Fibroblast of lung (primary cell): ENCODE measurements around the gene ZNF221. TPM values are rescaled to one million over a fixed set of nuclear protein-coding genes. Genes with fewer than 3 reads are reported as not detected.

Experiments
- DNase-seq, 2 donors: peaks; one replicate each; pipeline versions ENCODE4 v3.0.0 to v3.0.0-alpha.2; 2010; ENCODE audit warnings: low read depth in 2 of 2
- H2AFZ ChIP-seq: 2 replicates; pipeline ENCODE4 v1.5.1; 2012; ENCODE audit warnings: low read length, control low read depth, inconsistent platforms
- H3K27ac ChIP-seq: 2 replicates; pipeline ENCODE4 v1.5.1; 2011; ENCODE audit warnings: low read length, control low read depth; ENCODE audit not compliant: insufficient read depth
- H3K27me3 ChIP-seq: 2 replicates; pipeline ENCODE4 v1.5.1; 2011; ENCODE audit warnings: mild to moderate bottlenecking, low read length; ENCODE audit not compliant: control insufficient read depth, insufficient read depth
- H3K36me3 ChIP-seq: 2 replicates; pipeline ENCODE4 v1.5.1; 2011; ENCODE audit warnings: low read length; ENCODE audit not compliant: control insufficient read depth, insufficient read depth
- H3K4me1 ChIP-seq: 2 replicates; pipeline ENCODE4 v1.5.1; 2011; ENCODE audit warnings: low read length; ENCODE audit not compliant: control insufficient read depth, insufficient read depth; ENCODE audit errors: extremely low read depth
- H3K4me2 ChIP-seq: 2 replicates; pipeline ENCODE4 v1.5.1; 2011; ENCODE audit warnings: low read length, control low read depth; ENCODE audit not compliant: insufficient read depth; ENCODE audit errors: extremely low read depth
- H3K4me3 ChIP-seq, 4 experiments: fragments of 200-600 bp in 1 of 4; sonication (generic) in 1 of 4; replicated peaks in 1 of 4; 2 replicates each; pipeline ENCODE4 v1.5.1; 2011 to 2016; ENCODE audit warnings: low read length in 4 of 4, low read depth in 3 of 4, mild to moderate bottlenecking in 3 of 4, control low read depth in 2 of 4, inconsistent platforms in 1 of 4, mixed read lengths in 1 of 4; ENCODE audit not compliant: insufficient read depth in 1 of 4; ENCODE audit errors: control extremely low read depth in 1 of 4
- H3K79me2 ChIP-seq: 2 replicates; pipeline ENCODE4 v1.5.1; 2012; ENCODE audit warnings: mild to moderate bottlenecking, low read length, inconsistent platforms; ENCODE audit not compliant: control insufficient read depth, insufficient read depth
- H3K9ac ChIP-seq: 2 replicates; pipeline ENCODE4 v1.5.1; 2011; ENCODE audit warnings: mild to moderate bottlenecking, low read length, control low read depth; ENCODE audit not compliant: insufficient read depth
- H3K9me3 ChIP-seq: 2 replicates; pipeline ENCODE4 v1.5.1; 2012; ENCODE audit warnings: low read depth, low read length; ENCODE audit not compliant: control insufficient read depth, insufficient read depth
- H4K20me1 ChIP-seq: 2 replicates; pipeline ENCODE4 v1.5.1; 2011; ENCODE audit warnings: low read length; ENCODE audit not compliant: control insufficient read depth, insufficient read depth; ENCODE audit errors: extremely low read depth
- EZH2 ChIP-seq: IDR thresholded peaks from 2 replicates; pipeline ENCODE4 v1.5.1; 2012; ENCODE audit warnings: low read length, control low read depth, mild to moderate bottlenecking; ENCODE audit errors: missing control alignments
- polyA plus RNA-seq, 2 donors: library from polyadenylated mRNA; depleted of rRNA in 1 of 2; stranded (reverse) in 1 of 2; unstranded in 1 of 2; fragments of >200 nt; gene quantifications; 2 replicates each; pipeline ENCODE4 v1.2.1, GENCODE V29; 2011 to 2012; ENCODE audit warnings: missing spikeins in 1 of 2
- total RNA-seq: library from RNA; depleted of rRNA; stranded (reverse); fragments of >200 nt; gene quantifications from 2 replicates; pipeline ENCODE4 v1.2.1, GENCODE V29; 2014
- TF ChIP-seq, protein P1 (sequence below), 2 donors: IDR thresholded peaks in 1 of 2; conservative IDR thresholded peaks in 1 of 2; 1 replicate in 1 of 2; 2 replicates in 1 of 2; pipeline ENCODE4 v1.5.1; 2011 to 2012; ENCODE audit warnings: low read length in 2 of 2, control low read depth in 1 of 2, inconsistent platforms in 1 of 2, low read depth in 1 of 2, mild to moderate bottlenecking in 1 of 2

ZNF221 gene
- total and polyA plus RNA-seq, 2 donors (not counting 1 experiment from before 2014, with no cell fraction given) = 2.4 to 15.2 TPM

DNA sequence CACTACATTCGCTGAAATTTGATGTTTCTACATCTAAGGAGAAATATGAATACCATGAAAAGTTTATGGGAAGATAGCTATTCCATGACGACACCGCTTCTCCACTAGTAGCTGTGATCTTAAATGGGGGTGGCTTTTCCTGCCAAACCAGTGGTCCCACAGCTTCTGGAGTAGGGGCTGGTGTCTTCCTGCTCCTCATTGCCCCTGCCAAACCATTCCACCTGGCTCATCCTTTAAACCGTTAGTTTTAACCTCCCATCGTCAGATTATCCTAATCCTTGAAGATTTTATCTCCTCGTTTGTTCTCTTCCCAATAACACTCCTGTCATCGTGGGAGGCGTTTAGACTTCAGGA, 51.2 kb downstream of the ZNF221 start:
- TF ChIP-seq, protein P1, sequence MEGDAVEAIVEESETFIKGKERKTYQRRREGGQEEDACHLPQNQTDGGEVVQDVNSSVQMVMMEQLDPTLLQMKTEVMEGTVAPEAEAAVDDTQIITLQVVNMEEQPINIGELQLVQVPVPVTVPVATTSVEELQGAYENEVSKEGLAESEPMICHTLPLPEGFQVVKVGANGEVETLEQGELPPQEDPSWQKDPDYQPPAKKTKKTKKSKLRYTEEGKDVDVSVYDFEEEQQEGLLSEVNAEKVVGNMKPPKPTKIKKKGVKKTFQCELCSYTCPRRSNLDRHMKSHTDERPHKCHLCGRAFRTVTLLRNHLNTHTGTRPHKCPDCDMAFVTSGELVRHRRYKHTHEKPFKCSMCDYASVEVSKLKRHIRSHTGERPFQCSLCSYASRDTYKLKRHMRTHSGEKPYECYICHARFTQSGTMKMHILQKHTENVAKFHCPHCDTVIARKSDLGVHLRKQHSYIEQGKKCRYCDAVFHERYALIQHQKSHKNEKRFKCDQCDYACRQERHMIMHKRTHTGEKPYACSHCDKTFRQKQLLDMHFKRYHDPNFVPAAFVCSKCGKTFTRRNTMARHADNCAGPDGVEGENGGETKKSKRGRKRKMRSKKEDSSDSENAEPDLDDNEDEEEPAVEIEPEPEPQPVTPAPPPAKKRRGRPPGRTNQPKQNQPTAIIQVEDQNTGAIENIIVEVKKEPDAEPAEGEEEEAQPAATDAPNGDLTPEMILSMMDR (conservative IDR thresholded peaks at IDR 0.05 in 1 of 2, IDR thresholded peaks at IDR 0.05 in 1 of 2; ENCODE audit: low read depth in 1 of 2, low read length in 2 of 2) = no peak
- no peak for TF ChIP-seq EZH2
- Histone ChIP-seq H3K4me1 (peaks cover 3% of the 10 kb centered on the region), H3K9me3 (no peaks in the 10 kb centered on the region), H3K4me3 (peak overlapping the region; percentile 52 to 96 (median 77)), H3K27ac (peak overlapping the region; percentile 76), H3K79me2 (peaks cover 4% of the 10 kb centered on the region), H3K27me3 (no peaks in the 10 kb centered on the region), H3K9ac (peak overlapping the region; percentile 55), H3K36me3 (no peaks in the 10 kb centered on the region), H3K4me2 (peak overlapping the region; percentile 80), H2AFZ (peak overlapping the region; percentile 98), H4K20me1 (no peaks in the 10 kb centered on the region)
- DNase-seq = no peak

DNA sequence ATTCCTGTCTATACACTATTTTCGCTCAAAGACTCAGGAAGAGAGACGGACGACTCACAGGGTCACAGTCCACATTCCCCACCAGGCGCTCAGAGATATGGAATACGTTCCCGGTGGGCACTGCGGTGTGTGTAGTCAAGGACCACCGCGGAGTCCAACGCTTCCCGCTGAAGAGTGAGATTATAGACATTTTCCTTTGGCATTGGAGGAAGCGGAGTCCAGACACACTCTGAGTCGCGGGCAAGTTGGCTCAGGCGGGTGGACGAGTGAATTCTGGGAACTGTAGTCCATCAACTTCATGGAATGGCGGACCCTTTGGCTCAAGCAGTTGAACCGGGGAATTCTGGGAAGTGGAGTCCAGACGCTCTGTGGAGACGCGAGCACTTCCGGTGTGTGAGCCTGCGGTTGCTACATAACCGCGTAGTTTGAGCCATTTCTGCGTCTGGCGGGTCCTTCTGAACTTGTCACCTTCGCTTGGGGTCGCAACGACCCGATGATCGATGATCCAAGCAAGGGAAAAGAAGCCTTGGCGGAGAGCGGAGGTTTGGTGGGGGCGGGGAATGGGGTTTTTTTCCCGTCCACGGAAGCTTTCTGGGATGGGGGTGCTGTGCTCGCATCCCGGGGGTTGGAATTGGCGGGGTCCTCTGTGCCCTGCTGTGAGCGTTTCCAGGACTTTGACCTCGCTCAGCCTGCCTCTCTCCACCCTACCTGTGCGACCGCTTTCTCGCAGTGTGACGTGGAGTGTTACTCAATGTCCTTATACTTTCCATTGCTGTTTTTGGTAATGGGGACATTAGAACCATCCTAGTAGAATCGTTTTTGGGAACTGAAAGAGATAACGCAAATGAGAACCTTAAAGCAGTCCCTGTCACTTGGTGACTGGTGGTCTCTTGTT, 51.8 kb downstream of the ZNF221 start, which contains the start of gene ZNF230:
TSS of gene ZNF230 (plus strand) at position 392 of the 895 bp plus-strand sequence. CDS start 4,122 bp downstream, outside the sequence.
- Histone ChIP-seq H3K4me1 (peaks cover 3% of the 10 kb centered on the region), H3K79me2 (peaks cover 4% of the 10 kb centered on the region), H3K36me3 (no peaks in the 10 kb centered on the region), H3K27me3 (no peaks in the 10 kb centered on the region), H4K20me1 (no peaks in the 10 kb centered on the region), H3K9ac (peak within 1 kb of the TSS; percentile 57), H3K4me2 (peak within 1 kb of the TSS; percentile 86), H3K9me3 (no peaks in the 10 kb centered on the region), H3K4me3 (peak within 1 kb of the TSS; percentile 52 to 96 (median 77)), H3K27ac (peak within 1 kb of the TSS; percentile 76), H2AFZ (peak within 1 kb of the TSS; percentile 98)
- DNase-seq = peak; percentile 95
- no peak for TF ChIP-seq EZH2
- TF ChIP-seq, protein P1 (conservative IDR thresholded peaks at IDR 0.05 in 1 of 2, IDR thresholded peaks at IDR 0.05 in 1 of 2; ENCODE audit: low read depth in 1 of 2, low read length in 2 of 2) = no peak

DNA sequence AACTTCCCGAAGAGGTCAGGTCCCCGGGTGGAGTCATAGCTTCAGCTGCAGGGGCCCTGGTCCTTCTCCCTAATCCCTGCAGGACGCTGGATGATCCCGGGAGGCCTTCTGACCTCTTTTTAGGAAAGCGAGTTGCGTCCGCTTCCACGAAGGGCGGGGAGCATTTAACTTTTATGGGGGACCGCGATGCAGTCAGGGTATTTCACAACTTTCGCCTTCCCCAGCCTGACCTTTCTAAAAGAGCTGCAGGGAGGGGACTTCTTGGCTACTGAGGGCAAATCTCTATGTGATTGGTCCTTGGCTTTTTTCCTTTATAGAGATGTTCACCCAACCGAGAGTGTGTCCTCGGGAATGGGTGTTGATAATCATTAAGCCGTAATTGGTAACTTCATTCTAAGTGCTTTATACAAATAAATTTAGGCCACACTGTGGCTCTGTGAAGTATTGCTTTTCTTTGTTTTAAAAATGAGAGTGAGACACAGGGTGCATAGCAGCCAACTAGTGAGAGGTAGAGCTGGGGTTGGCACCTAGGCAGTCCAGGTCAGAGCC, 52.5 kb downstream of the ZNF221 start:
- H3K27ac ChIP-seq = peak overlapping the region; percentile 76
- H4K20me1 ChIP-seq = no peaks in the 10 kb centered on the region
- no peaks in the 10 kb centered on the region for H3K36me3 ChIP-seq
- H3K4me2 ChIP-seq = peak overlapping the region; percentile 86
- H3K27me3 ChIP-seq = no peaks in the 10 kb centered on the region
- H3K9ac ChIP-seq = peak overlapping the region; percentile 57
- peaks cover 4% of the 10 kb centered on the region for H3K79me2 ChIP-seq
- H2AFZ ChIP-seq = peak overlapping the region; percentile 86
- no peaks in the 10 kb centered on the region for H3K9me3 ChIP-seq
- H3K4me3 ChIP-seq = peak overlapping the region; percentile 52 to 96 (median 77)
- peak in 1 of 2 donors; percentile 0 for DNase-seq
- H3K4me1 ChIP-seq = peaks cover 3% of the 10 kb centered on the region
- TF ChIP-seq EZH2 = no peak
- TF ChIP-seq, protein P1 (conservative IDR thresholded peaks at IDR 0.05 in 1 of 2, IDR thresholded peaks at IDR 0.05 in 1 of 2; ENCODE audit: low read depth in 1 of 2, low read length in 2 of 2) = no peak
